RPMI8226 (cell line): ENCODE measurements around the gene ZNF212.

Experiments used
- DNase-seq: peaks from one replicate; pipeline ENCODE4 v3.0.0-alpha.2; 2015

ZNF212 gene

DNA sequence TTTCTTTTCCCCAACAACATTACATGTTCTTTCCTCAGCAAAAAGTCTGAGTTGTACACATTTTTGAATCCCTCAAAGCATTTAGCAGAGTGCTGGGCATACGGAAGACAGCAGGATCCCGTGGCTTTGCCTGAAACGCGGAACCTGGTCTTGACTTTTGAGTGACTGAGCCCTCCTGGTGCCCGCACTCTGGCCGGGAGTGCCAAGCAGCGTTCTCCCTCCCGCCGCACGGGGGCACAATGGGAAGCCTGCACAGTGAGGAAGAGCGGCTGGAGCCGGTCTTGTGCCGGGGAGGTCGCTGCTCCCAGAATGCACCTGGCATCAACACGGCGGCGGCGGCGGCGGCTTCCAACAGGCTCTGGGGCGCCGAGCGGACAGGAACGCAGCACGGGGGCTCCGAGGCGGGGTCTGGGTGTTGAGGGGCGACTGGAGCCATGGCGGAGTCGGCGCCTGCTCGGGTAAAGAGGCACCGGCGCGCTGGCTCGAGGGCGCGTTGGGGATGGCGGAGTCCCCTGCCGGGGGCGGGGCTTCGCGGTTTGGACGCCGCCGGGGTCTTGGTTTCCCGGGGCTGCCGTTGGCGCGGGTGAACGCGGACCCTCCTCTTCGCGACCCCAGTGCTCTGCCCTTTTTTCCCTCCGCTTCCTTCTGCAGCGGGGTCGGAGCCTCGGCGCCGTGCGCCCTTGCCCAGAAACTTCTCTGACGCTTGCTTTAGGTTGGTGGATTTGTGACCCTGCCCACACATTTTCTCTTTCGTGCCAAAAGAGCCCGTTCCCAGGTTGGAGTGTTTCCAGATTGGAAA is at the start of gene ZNF212:
TSS of gene ZNF212 (plus strand) at position 307 of the 799 bp plus-strand sequence. CDS start at position 435, 128 bp downstream.
- peak; percentile 96 for DNase-seq

DNA sequence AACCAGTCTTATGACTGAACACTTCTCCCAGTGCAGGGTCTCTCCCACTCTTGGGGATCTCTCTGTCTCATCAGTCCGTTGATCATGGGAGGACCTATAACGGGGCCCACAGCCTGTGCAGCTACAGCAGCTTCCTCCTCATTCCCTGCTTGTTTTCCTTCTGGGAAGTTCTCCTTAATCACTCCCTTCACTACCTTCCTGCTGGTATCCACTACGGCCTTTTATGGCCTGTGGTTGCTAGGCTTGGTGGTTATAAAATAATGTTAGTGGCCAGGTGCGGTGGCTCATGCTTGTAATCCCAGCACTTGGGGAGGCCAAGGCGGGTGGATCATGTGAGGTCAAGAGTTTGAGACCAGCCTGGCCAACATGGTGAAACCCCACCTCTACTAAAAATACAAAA is 47.6 kb upstream of the ZNF212 start:
- DNase-seq = no peak

DNA sequence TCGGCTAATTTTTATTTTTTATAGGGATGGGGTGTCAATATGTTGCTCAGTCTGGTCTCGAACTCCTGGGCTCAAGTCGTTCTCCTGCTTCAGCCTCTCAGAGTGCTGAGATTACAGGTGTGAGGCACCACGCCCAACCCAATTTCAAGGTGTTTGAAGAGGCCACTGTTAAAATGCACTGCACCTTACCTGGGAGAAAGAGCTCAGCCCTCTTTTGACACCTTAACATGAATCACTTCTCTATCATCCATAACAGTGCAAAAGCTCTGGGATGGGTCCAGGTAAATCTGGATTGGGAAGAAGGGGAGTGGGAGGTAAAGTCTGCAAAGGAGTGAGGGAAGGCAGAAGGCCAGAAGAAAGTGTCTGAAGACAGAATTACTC is 44.7 kb upstream of the ZNF212 start:
- no peak for DNase-seq

DNA sequence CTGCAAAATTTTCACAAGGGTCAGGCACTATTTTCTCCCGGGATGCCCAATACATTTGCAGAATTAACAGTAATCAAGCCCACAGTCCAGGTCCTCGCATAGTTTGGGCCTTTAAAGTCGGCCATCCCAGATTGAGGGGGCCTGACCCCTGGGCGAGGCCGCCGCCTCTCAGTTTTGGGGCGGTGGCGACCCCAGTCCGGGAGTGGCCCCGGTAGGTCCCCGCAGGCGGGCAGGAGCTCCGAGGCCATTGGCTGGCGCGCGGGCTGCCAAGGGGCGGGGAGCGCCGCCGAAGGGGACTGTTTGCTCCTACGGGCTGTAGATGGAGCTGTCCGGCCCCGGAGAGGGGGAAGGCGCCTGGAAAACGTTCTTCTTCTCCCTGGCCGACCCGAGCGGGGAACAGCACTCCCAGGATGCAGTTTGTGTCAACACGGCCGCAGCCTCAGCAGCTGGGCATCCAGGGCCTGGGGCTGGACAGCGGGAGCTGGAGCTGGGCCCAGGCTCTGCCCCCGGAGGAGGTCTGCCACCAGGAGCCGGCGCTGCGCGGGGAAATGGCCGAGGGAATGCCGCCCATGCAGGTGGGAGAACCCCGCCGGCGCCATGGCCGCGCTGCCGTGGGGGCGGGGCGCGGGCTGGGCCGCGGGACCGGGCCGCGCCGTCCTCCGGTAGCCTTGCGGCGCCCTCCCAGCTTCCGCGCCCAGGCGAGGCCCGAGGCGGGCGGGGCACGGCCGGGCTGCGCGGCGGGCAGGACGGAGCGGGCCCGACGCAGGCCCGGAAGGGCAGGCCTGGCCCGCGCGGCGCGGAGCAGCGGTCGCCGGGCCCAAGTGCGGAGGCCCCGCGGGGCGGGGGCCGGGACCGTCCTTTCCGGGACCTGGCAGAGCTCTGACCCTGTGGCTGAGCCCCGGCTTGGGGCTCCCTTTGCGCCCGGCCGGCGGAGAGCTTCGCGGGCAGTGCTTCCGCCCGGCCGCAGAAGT is 44.0 kb upstream of the ZNF212 start, which contains the start of gene ZNF282:
TSS of gene ZNF282 (plus strand) at position 367 of the 971 bp plus-strand sequence. CDS start at position 411, 44 bp downstream.
- peak; percentile 90 for DNase-seq

DNA sequence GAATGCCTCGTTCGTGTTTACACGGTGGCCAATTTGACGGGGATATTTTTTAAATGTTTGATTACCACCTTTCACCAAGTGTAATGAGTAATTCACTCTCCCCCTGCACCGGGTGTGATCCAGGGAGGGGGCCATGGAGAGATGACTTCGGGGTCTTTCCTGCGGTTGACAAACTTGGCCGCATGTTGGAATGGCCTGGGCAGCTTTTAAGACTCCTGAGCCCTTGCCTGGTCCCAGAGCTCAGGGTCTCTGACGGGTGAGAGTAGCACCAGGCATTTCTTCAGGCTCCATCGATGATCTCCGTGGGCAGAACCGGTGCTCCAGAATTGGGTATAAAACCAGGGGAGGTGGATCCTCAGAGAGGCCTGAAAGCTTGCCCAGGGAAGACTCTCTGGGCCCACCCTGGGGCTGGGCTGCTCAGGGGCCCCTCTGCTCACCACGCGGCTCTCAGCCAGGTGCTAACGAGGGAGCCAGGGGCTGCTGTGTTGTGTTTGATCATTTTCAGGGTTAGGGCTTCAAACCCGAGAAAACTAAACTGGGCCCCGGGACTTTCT is 43.2 kb upstream of the ZNF212 start:
- DNase-seq = no peak

DNA sequence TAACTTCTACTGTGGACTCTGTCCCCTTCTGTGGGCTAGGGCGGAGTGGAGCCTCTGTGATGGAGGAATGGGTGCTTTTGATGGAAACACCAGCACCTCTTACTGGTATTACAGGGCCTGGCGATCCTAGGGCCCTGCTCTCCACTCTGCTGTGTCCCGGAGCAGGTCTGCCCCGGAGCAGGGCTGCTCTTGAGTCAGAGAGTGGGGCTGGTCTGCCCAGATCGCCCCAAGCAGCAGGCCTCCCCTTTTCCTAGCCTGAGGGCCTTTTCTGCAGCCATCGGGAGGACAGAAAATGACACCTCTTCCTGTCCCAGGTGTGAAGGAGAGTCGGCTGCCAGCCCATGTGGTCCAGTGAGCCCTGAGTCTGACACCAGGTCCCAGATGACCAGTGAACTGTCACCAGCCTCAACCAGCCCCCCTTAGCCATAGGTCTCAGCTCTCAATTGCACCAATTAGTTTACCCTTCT is 42.7 kb upstream of the ZNF212 start:
- peak; percentile 48 for DNase-seq

DNA sequence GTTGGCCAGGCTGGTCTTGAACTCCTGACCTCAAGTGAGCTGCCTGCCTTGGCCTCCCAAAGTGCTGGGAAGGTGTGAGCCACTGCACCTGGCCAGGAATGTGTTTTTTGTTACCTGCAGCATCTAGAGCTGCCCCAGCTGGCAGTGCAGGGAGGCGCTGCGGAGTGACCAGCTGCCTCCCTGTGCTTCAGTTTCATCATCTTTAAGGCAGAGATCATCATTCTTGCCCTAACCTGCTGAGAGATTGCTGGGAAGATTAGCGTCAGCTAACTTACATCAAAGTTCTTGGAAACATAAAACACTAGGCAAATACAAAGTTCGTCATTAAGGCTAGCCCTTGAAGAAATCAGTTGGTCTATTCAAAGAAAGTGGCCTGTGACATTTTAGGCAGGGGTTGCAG is 41.8 kb upstream of the ZNF212 start:
- no peak for DNase-seq

DNA sequence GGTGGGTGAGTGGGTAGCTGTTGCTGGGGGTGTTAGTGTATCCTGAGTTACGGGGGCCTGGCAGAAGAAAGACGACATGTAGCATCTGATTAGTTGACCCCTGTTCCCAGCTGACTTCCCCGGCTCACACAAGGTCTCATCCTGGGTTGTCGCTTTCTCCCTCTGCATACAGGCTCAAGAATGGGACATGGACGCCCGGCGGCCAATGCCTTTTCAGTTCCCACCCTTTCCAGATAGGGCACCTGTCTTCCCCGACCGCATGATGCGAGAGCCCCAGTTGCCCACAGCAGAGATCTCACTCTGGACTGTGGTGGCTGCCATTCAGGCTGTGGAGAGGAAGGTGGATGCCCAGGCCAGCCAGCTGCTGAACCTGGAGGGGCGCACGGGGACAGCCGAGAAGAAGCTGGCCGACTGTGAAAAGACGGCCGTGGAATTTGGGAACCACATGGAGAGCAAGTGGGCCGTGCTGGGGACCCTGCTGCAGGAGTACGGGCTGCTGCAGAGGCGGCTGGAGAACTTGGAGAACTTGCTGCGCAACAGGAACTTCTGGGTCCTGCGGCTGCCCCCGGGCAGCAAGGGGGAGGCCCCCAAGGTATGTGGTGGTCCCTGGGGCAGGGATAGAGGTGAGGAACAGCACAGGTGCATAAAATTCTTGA is 41.2 kb upstream of the ZNF212 start:
- DNase-seq = no peak

DNA sequence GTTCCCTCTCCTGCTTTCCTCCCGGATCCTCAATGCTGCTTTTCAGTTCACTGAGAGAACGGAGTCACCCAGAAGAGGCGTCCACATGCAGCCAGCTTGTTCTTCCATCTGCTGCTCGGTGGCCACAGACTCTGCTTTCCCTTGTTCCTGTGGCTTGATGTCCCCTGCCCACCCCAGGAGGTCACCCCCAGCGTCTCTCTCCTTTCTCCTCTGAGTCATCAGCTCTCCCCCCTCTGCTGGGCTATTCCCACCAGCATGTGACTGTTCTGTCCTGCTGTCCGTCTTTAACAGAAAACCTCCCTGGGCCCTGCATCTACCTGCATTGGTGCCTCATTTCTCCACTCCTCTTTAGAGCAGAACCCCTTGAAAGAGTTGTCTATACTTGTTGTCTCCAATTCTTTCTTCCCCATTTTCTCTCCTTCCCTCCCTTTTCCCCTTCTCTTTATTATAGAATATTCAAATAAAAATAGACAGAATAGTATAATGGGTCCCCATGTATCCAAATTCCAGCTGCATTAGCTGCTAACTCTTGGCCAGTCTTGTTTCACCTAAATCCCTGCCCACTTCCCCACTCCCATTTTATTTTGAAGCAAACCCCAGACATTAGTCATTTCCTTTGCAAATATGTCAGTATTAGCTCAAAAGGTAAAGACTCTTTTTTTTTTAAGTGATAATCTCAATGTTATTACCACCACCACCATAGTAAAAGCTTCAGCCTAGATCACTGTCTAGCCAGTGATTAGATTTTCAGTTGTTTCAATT is 40.0 kb upstream of the ZNF212 start:
- no peak for DNase-seq

DNA sequence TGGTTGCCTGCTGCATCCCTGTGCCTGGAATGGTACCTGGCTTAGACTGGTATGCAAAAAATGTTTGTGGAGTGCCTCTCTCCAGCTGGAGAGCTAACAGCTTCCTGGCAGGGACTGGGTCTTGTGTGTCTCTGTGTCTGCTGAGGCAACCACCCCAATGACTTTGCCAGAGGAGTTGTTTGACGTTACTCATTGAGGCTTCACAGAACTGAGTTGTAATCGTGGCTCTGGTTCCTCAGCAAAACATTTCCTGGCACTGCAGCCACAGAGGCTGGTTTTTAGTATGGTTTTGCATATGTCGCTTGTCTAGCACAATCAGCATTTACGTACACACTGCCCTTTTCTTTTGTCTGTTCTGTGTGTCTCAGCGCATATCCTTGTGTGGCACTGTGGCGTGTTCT is 36.6 kb upstream of the ZNF212 start:
- DNase-seq = no peak

DNA sequence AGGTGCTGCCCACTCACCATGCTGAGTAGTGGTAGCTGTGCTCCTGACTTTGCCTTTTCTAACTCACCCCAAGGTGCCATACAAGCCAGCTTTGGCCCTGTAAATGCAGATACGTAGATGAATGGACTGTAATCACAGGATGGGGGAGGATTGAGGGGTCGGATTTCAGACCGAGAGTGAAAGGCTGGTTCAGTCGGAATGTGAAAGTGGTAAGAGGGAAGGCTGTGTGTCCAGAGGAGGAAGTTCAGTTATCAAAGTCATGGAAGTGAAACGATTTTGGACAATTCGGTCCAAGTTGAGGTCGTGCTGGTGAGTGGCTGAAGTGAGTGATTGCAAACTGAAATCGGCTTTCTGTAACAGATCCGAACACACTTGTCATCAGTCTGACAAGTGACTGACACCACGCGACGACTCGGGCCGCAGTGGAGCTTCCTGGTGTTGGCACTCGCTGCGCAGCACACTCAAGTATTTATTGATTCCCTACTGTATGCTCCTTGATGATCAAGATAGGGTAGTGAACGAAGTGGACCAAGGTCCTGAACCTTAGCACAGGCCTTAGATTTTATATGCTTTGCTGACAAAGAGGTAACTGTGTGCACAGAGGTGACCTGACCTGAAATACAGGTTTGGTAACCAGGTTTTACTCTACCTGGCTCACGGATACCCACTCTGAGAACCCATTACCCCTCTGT is 33.6 kb upstream of the ZNF212 start:
- DNase-seq = no peak

DNA sequence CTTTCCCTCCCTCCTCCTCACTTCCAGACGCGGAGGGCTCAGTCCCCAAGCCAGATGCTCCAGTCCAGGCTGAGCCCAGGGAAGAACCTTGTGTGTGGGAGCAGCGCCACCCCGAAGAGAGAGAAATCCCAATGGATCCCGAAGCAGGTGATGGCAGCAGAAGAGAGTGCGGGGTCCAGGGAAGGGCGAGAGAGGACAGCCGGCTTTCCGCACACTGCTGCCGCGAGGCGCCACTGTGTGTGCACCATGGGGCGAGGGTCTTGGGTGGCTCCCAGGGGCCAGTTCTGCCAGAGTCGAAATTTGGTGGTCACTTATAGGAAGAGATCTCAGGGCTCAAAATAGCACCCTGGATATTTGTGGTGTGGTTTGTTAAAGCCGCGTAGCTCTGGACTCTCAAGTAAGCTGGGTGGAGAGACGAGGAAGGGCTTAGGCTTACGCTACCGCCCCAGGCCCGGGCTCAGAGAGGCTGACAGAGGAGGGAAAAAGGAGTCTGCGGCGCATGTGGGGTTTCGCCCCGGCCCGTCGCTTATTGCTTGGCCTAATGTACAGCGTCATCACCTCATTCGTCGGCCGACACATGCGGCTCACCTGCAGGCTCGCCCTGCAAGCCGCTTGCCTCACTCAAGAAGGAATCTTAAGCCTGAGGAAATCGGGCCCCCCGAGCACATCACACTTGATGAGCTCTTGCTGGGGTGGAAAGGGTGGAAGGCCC is 32.0 kb upstream of the ZNF212 start:
- DNase-seq = no peak

DNA sequence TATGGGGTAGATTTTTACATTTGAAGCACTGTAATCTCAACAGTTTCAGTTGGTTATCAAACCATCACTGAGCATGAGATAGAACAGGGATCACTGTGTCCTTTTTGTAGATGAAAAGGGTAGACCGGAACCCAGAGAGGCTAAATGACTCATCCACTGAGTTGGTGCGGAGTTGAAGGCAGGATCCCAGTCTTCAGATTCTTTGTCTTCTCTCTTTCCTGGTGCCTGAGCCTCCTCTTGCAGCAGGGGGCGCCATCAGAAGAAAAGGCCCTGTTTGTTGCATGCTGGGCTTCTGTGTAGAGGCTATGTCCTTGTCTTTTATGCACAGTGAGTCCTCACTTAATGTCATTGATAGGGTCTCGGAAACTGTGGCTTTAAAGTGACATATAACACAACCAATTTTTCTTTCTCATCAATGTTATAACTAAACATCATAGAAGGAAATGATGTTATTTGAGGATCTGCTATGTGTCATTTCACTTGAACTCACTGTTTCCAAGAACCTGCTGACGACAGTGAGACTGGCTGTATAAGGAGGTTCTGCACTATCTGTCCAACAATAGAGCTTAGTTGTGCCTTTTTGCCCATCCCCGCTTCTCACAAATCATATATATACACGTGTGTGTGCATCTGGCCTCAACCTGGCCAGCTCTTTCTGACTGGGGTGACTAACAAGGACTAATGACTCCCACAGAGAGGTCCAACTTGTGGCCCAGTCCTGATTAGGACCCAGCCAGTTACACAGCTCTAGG is 29.8 kb upstream of the ZNF212 start:
- peak; percentile 57 for DNase-seq

DNA sequence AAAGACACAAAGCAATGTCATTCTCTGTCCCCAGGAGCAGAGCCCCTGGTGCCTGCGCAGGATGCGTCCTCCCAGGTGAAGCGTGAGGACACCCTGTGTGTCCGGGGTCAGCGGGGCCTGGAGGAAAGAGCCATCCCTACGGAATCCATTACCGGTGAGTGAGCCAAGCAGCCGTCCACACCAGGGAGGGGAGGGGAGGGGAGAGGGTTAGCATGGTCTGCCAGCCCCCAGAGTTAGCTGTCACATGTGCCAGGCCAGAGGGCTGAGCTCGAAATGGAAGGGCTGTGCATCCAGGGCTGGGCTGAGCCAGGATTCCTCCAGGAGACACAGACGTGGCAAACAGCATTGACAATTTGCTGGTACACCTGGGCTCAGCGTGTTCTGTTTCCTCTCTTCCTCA is 28.9 kb upstream of the ZNF212 start:
- DNase-seq = no peak

DNA sequence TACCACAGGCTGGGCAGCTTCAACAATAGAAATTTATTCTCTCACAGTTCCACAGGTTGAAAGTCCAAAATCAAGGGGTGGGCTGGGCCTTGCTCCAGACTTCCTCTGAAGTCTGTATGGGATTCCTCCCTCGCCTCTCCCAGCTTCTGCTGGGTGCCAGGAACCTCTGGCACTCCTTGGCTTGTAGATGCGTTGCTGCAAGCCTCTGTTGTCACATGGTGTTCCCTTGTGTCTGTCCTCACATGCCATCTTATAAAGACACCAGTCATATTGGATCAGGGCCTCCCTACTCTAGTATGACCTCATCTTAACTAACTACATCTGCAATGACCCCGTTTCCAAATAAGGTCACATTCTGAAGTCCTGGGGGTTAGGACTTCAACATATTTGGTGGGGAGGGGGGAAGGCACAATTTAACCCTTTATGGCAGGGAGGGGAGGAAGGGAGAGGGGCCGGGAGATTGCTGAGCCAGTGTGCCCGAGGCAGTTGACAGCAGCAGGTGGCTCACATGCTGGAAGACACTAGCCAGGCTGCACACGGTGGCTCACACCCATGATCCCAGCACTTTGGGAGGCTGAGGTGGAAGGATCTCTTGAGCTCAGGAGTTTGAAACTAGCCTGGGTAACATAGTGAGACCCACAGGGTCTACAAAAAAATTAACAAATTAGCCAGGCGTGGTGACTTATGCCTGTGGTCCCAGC is 25.3 kb upstream of the ZNF212 start:
- no peak for DNase-seq

DNA sequence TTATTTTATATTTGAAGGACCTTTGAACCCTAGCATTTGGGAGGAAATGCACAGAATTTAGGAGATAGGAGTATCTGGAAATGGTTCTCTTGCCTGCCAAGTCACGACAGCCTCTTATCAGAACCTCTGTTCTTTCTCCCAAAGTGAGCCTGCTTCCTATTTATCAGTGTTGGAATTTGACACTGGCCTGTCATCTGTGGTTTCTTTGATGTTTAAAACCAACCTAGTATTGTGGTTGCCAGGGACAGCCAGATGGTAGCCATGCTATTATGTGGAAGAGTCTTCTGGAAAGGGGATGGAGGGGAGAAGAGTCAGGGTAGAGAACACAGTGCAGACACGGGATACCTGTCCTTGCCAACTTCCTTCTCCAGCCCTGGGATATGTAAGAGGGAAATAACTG is 23.0 kb upstream of the ZNF212 start:
- DNase-seq = no peak

DNA sequence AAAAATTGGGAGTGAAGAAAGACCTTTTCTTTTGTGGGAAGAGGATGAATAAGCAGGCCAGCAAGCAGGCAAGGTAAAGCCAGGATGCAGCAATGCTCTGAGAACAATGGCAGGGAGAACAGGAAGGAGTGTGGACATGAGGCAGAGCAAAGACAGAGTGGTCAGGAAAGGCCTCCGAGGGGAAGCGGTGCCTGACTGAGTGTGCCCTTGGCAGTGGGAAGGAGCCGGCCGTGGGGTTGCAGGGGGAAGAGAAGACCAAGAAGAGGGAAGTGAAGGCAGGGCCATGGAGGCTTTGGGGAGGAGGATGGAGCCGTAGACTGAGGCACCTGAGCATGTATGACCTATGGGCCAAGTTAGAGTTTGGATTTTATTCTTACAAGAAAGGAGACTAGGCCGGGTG is 21.9 kb upstream of the ZNF212 start:
- no peak for DNase-seq

DNA sequence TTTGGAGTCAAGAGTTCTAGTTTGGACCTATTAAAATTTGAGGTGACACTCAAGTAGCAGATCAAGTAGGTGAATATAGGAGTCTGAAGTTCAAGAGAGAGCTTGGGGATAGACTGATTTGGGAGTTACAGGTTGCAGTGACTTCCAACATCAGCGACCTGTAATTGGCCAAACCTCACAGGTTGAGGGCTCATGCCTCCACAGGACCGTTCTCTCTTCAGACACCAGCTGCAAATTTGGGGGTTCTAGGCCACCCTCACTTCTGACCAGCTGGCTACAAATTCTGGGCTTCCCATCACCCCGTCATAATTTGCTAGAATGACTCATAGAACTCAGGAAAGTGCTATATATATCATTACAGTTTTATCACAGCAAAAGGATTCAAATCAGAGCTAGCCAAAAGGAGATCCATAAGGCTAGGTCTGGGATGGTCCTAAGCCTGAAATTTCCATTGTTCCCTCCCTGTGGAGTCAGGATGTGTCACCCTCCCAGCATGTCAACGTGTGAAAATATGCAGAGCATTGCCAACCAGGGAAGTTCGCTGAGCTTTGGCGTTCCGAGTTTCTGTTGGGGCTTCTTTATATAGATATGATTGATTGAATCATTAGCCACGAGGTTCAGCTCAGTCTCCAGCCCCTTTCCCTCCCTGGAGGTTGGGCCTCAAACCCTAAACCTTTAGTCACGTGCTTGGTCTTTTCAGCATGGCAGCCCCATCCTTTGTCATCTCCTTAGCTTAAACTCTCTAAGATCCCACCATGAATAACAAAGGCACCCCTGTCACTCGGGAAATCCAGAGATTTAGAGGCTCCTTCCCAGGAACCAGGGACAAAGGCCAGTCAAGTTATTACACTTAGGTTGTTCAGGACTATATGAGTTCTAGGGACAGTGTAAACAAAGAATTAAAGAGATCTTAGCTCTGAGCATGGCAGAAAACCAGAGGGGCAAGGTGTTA is 20.7 kb upstream of the ZNF212 start:
- DNase-seq = no peak
